ENCODE results near the gene ADCY2.

ADCY2 gene

GRCh38 chr5:7784683-7785380 lies 388.9 kb downstream of the ADCY2 start:
- TF ChIP-seq, protein P1, sequence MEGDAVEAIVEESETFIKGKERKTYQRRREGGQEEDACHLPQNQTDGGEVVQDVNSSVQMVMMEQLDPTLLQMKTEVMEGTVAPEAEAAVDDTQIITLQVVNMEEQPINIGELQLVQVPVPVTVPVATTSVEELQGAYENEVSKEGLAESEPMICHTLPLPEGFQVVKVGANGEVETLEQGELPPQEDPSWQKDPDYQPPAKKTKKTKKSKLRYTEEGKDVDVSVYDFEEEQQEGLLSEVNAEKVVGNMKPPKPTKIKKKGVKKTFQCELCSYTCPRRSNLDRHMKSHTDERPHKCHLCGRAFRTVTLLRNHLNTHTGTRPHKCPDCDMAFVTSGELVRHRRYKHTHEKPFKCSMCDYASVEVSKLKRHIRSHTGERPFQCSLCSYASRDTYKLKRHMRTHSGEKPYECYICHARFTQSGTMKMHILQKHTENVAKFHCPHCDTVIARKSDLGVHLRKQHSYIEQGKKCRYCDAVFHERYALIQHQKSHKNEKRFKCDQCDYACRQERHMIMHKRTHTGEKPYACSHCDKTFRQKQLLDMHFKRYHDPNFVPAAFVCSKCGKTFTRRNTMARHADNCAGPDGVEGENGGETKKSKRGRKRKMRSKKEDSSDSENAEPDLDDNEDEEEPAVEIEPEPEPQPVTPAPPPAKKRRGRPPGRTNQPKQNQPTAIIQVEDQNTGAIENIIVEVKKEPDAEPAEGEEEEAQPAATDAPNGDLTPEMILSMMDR (IDR thresholded peaks at IDR 0.05) = no peak

GRCh38 chr5:7787770-7788169 lies 391.8 kb downstream of the ADCY2 start:
- TF ChIP-seq, protein P1 (IDR thresholded peaks at IDR 0.05) = no peak

DNA sequence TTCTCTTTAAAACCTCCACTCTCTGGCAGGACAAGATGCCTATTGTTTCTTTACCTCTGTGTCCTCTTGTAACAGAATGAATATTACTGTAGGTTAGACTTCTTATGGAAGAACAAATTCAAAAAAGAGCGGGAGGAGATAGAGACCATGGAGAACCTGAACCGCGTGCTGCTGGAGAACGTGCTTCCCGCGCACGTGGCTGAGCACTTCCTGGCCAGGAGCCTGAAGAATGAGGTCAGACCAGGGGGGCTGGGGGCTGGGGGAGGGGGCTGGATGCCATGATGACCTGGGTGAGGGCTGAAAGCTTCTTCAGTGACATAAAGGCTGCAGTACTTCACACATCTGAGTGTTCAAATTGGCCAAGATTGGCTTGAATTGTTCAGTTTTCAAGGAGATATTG lies 393.6 kb downstream of the ADCY2 start:
- TF ChIP-seq, protein P1 (IDR thresholded peaks at IDR 0.05) = no peak

DNA sequence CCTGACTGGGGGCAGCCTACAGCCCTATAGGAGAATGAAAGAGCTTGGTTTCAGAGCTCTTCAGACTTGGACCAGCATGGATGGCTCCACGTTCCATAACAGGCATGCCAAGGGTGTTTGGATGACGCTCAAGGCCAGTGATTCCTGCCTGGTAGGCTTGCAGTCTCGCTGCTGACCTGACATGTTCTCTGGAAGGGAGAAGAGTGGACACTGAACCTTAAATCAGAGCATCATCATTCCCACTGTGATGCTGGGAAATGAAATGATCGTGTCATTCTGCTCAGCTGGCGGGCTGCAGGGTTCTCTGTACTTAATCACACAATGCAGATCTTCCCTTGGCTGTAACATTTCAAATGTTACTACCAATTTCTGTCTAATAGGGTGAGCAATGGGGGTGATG lies 398.0 kb downstream of the ADCY2 start:
- TF ChIP-seq, protein P1 (IDR thresholded peaks at IDR 0.05) = no peak

DNA sequence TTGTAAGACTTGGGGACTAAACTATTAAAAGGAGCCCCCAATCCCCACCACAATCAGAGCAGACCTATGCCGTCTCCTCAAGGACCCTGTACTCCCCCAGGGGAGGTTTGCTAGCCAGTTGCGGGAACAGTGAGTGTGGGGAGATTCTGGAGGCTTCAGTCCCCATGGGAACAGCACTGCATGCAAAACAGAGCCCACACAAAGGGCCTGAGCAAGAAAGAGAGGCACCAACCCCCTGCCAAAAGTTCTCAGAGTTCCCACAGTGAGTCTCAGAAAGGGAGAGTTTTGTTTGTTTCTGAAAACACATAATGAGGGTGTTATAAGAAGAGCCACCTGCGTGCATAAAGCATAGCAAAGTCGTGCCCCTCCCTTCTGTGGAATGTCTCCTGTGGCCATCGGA lies 398.4 kb downstream of the ADCY2 start:
- TF ChIP-seq, protein P1 (IDR thresholded peaks at IDR 0.05) = no peak

DNA sequence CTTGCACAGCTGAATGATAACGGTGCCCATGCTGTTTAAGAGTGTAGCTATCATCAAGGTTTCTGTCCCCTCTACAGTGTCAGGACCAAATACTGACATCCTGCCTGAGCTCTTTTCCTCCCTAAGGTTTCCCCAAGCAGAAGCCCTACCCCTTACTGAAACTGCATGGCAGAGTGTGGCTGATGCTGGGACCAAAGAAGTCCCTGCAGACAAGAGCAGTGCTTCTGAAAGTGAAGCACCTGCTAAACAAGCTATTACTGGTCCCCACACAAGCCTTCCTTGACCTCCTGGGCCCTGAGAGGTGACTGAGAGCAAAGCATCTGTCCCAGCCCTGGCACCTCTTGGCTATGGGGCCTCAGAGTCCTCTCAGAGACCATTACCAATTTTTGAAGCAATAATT lies 398.9 kb downstream of the ADCY2 start:
- TF ChIP-seq, protein P1 (IDR thresholded peaks at IDR 0.05) = no peak

DNA sequence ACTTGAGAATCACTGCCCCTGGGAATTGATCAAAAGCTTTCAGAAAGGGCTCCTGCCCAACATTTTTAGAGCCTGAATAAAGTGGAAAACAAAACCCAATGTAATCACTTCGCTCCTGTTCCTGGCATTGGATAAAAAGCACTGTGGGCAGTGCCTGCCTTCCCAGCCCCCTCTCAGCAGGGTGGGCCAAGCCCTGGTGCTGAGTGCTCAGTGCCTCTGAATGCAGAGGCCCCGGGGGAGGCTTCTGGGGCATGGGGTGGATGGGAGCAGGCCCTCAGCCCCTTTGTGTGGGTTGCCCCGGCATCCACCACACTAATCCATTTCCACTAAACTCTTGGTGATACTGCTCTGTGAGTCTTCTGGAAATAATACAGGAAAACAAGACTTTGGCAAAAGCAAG lies 399.4 kb downstream of the ADCY2 start:
- TF ChIP-seq, protein P1 (IDR thresholded peaks at IDR 0.05) = no peak

Measured in LNCAP (cell line).